ENCODE results near the gene APOBEC3G.

The APOBEC3G gene

GRCh38 chr22:39092111-39092862, 15.2 kb downstream of the APOBEC3G start:
- DNase-seq (ENCODE audit: low spot score): no peak

- no peak for DNase-seq (ENCODE audit: low spot score)
These were observed 17.8 kb downstream of the APOBEC3G start for GRCh38 chr22:39094717-39095389.

GRCh38 chr22:39095971-39096370, 18.9 kb downstream of the APOBEC3G start:
- no peak for DNase-seq (ENCODE audit: low spot score)

GRCh38 chr22:39097098-39098020, 20.3 kb downstream of the APOBEC3G start, which contains the start of gene APOBEC3H:
APOBEC3H (plus strand) TSS chr22:39097244; CDS start chr22:39100279, 3,035 bp downstream.
- DNase-seq (ENCODE audit: low spot score): peak; percentile 22

GRCh38 chr22:39098026-39098425, 21.0 kb downstream of the APOBEC3G start:
- no peak for DNase-seq (ENCODE audit: low spot score)

- no peak for DNase-seq (ENCODE audit: low spot score)
These were observed 21.5 kb downstream of the APOBEC3G start for GRCh38 chr22:39098576-39098975.

- DNase-seq (ENCODE audit: low spot score): no peak
These were observed 24.2 kb downstream of the APOBEC3G start for GRCh38 chr22:39101226-39101625.

- no peak for DNase-seq (ENCODE audit: low spot score)
These were observed 26.4 kb downstream of the APOBEC3G start for GRCh38 chr22:39103431-39103830.

- DNase-seq (ENCODE audit: low spot score): no peak
These were observed 29.3 kb downstream of the APOBEC3G start for GRCh38 chr22:39106326-39106725.

GRCh38 chr22:39108487-39108886, 31.4 kb downstream of the APOBEC3G start:
- DNase-seq (ENCODE audit: low spot score): no peak

GRCh38 chr22:39109361-39109760, 32.3 kb downstream of the APOBEC3G start:
- DNase-seq (ENCODE audit: low spot score): no peak

- peak; percentile 13 for DNase-seq (ENCODE audit: low spot score)
These were observed 33.8 kb downstream of the APOBEC3G start for GRCh38 chr22:39110631-39111561.

GRCh38 chr22:39114112-39114511, 37.0 kb downstream of the APOBEC3G start:
- no peak for DNase-seq (ENCODE audit: low spot score)

GRCh38 chr22:39115570-39115969, 38.5 kb downstream of the APOBEC3G start:
- DNase-seq (ENCODE audit: low spot score): no peak

- DNase-seq (ENCODE audit: low spot score): no peak
These were observed 39.0 kb downstream of the APOBEC3G start for GRCh38 chr22:39115977-39116621.

- peak; percentile 59 for DNase-seq (ENCODE audit: low spot score)
These were observed 40.6 kb downstream of the APOBEC3G start for GRCh38 chr22:39117585-39118191.

GRCh38 chr22:39120983-39121382, 43.9 kb downstream of the APOBEC3G start:
- no peak for DNase-seq (ENCODE audit: low spot score)

- no peak for DNase-seq (ENCODE audit: low spot score)
These were observed 45.8 kb downstream of the APOBEC3G start for GRCh38 chr22:39122772-39123470.

- DNase-seq (ENCODE audit: low spot score): no peak
These were observed 46.9 kb downstream of the APOBEC3G start for GRCh38 chr22:39123751-39124581.

Measured in kidney tubule cell (primary cell).